Lung (tissue), 12 donors: ENCODE data around the gene CFAP126. TPM values are rescaled to one million over a fixed set of nuclear protein-coding genes. Genes with fewer than 3 reads are reported as not detected.
"Not testable (repeated sequence)": the region's sequence is repeated elsewhere in the genome, so short reads cannot be mapped to it uniquely, and the experiment has no call there.

Source experiments
- ATAC-seq: fragments of 200-7000 bp; cut with Tn5 transposase; one replicate; pipeline ENCODE4 v1.9.1; 2020; ENCODE audit warnings: moderate number of reproducible peaks; ENCODE audit not compliant: insufficient read depth, low FRiP score
- DNase-seq, 3 donors: peaks; one replicate each; pipeline ENCODE4 v3.0.0-alpha.2; 2013 to 2017
- H3K27ac ChIP-seq, 2 donors: one replicate each; pipeline ENCODE4 v1.5.1; 2013; ENCODE audit warnings: mild to moderate bottlenecking in 2 of 2, moderate library complexity in 2 of 2, control low read depth in 1 of 2, inconsistent platforms in 1 of 2, low read depth in 1 of 2, low read length in 1 of 2
- H3K27me3 ChIP-seq, 3 donors: one replicate each; pipeline ENCODE4 v1.5.1; 2013; ENCODE audit warnings: low read length in 2 of 3; ENCODE audit not compliant: control insufficient read depth in 3 of 3, insufficient read depth in 3 of 3
- H3K36me3 ChIP-seq, 4 donors: one replicate each; pipeline ENCODE4 v1.5.1; 2013; ENCODE audit warnings: low read length in 4 of 4, mild to moderate bottlenecking in 1 of 4, moderate library complexity in 1 of 4; ENCODE audit not compliant: control insufficient read depth in 4 of 4, insufficient read depth in 4 of 4
- H3K4me1 ChIP-seq, 5 donors: one replicate each; pipeline ENCODE4 v1.5.1; 2013; ENCODE audit warnings: low read length in 5 of 5, mild to moderate bottlenecking in 2 of 5, moderate library complexity in 1 of 5; ENCODE audit not compliant: control insufficient read depth in 5 of 5, insufficient read depth in 5 of 5
- H3K4me3 ChIP-seq: one replicate; pipeline ENCODE4 v1.5.1; 2013; ENCODE audit warnings: mild to moderate bottlenecking, control low read depth, moderate library complexity
- H3K9ac ChIP-seq, 2 donors: one replicate each; pipeline ENCODE4 v1.5.1; 2013; ENCODE audit warnings: low read length in 2 of 2, control low read depth in 1 of 2; ENCODE audit not compliant: insufficient read depth in 1 of 2
- H3K9me3 ChIP-seq, 4 donors: one replicate each; pipeline ENCODE4 v1.5.1; 2013; ENCODE audit warnings: low read length in 3 of 4, mild to moderate bottlenecking in 1 of 4, moderate library complexity in 1 of 4; ENCODE audit not compliant: control insufficient read depth in 4 of 4, insufficient read depth in 3 of 4
- CTCF ChIP-seq: IDR thresholded peaks from 2 replicates; pipeline ENCODE4 v1.5.1; 2012; ENCODE audit warnings: mild to moderate bottlenecking; ENCODE audit errors: control extremely low read depth, extremely low read depth
- WGBS, 2 donors: extraction: QIAGEN DNeasy Blood & Tissue Kit; methylation state at CpG; one replicate each; pipeline ENCODE4 v1.1.7; 2013; 5-methylcytosine and 5-hydroxymethylcytosine counted together
- polyA plus RNA-seq, 2 donors: library from polyadenylated mRNA; stranded (reverse); fragments of 200-250 nt; gene quantifications; one replicate each; pipeline ENCODE4 v1.2.1, GENCODE V29; 2013
- total RNA-seq, 2 donors: library from RNA; depleted of rRNA in 1 of 2; stranded (reverse); fragments of >200 nt in 1 of 2; gene quantifications; one replicate each; pipeline ENCODE4 v1.2.1, GENCODE V29; 2014 to 2021
- donor health status: control.
- donor health status: control.
- donor health status: Bipolar disorder and iron deficiency.
- donor health status: healthy.
- donor health status: DM: yes; HTN: yes; CAD: no.

CFAP126 gene
- total and polyA plus RNA-seq, 4 donors, result 6.5 to 25.1 (median 22.5) TPM

- no peak for TF ChIP-seq CTCF
- Histone ChIP-seq H3K4me1 (peaks cover 0 to 8% (median 2%) of the 10 kb centered on the region in 5 donors), H3K9me3 (no peaks in the 10 kb centered on the region), H3K27me3 (no peaks in the 10 kb centered on the region), H3K27ac (peak overlapping the region; percentile 74 to 100), H3K4me3 (peak overlapping the region; percentile 75), H3K36me3 (no peaks in the 10 kb centered on the region), H3K9ac (peak overlapping the region; percentile 63 to 100)
- peak; percentile 98 for DNase-seq
- ATAC-seq, result peak; percentile 91
- WGBS, 2 donors, result 1% methylated on average over 69 to 76 of the region's 79 CpGs
These were observed 22.2 kb upstream of the CFAP126 start for GRCh38 chr1:161389691-161390558.

GRCh38 chr1:161389158-161389557 lies 21.5 kb upstream of the CFAP126 start:
- peak overlapping the region in 1 of 2 donors; percentile 74 for H3K27ac ChIP-seq
- H3K4me3 ChIP-seq, ATAC-seq, H3K27me3 ChIP-seq, H3K9me3 ChIP-seq, H3K36me3 ChIP-seq, DNase-seq, H3K4me1 ChIP-seq: not testable (repeated sequence)
- peak overlapping the region in 1 of 2 donors; percentile 100 for H3K9ac ChIP-seq
- 76 to 79% methylated on average over 16 of the region's 16 CpGs for WGBS, 2 donors

- WGBS, 2 donors, result 90 to 93% methylated on average over 3 of the region's 3 CpGs
- H3K27ac ChIP-seq, result no peak overlapping the region
- H3K4me1 ChIP-seq, result peaks cover 0 to 8% (median 2%) of the 10 kb centered on the region in 5 donors
- no peak overlapping the region for H3K9ac ChIP-seq
- H3K36me3 ChIP-seq, result no peaks in the 10 kb centered on the region
- H3K4me3 ChIP-seq, result no peak overlapping the region
- H3K9me3 ChIP-seq, result no peaks in the 10 kb centered on the region
- ATAC-seq, result no peak
- no peaks in the 10 kb centered on the region for H3K27me3 ChIP-seq
- DNase-seq, result no peak
- no peak for TF ChIP-seq CTCF
These were observed 21.0 kb upstream of the CFAP126 start for GRCh38 chr1:161388639-161389038.

- ATAC-seq (peak; percentile 35), DNase-seq (peak in 2 of 3 donors; percentile 76 to 79)
- no peaks in the 10 kb centered on the region for H3K9me3 ChIP-seq
- 37 to 48% methylated on average over 4 of the region's 4 CpGs for WGBS, 2 donors
- H3K27me3 ChIP-seq, result no peaks in the 10 kb centered on the region
- no peaks in the 10 kb centered on the region for H3K36me3 ChIP-seq
- H3K9ac ChIP-seq, result no peak overlapping the region
- H3K27ac ChIP-seq, result peak overlapping the region; percentile 41 to 47
- H3K4me3 ChIP-seq, result no peak overlapping the region
- no peaks in the 10 kb centered on the region for H3K4me1 ChIP-seq
- peak; percentile 51 for TF ChIP-seq CTCF
These were observed 14.7 kb upstream of the CFAP126 start for GRCh38 chr1:161382214-161383019.
